CD4-positive, alpha-beta T cell treated with Interleukin-4 for 4 hours (primary cell): ENCODE measurements around the gene IRF5.
"Not testable (repeated sequence)": the region's sequence is repeated elsewhere in the genome, so short reads cannot be mapped to it uniquely, and the experiment has no call there.

ENCODE experiments used
- DNase-seq: peaks from one replicate; pipeline ENCODE4 v3.0.0-alpha.2; 2020

Gene IRF5

DNA sequence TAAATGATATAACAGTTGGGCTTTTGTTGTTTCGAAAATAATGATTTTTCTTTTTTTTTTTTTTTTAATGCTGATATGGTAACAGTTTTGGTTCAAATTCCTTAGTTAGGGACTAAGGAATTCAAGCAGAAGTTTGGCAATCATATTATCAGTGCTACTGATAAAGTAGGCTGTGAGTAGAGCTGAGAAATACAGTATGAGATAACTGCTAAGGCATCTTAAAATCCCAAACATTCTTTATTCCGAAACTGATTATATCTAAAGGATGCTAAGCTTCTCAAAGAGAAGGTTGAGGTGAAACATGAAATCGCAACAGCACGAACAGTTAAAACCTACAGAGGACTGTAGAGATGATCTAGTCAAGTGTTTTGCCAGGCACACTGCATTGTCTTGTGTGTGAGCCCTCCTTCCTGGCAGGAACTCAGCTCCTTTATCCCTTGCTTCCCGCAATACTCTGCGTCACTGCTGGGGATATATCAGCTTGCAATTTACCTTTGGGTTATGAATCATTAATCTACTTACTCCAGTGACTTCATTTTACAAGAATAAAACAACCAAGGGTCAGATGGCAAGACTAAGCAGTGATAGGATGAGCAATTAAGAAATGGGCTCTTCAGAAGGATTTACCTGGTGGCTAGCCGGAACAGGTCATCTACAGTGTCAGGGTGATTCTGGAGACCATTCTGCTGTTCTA lies 36.7 kb downstream of the IRF5 start:
- DNase-seq, result no peak

DNA sequence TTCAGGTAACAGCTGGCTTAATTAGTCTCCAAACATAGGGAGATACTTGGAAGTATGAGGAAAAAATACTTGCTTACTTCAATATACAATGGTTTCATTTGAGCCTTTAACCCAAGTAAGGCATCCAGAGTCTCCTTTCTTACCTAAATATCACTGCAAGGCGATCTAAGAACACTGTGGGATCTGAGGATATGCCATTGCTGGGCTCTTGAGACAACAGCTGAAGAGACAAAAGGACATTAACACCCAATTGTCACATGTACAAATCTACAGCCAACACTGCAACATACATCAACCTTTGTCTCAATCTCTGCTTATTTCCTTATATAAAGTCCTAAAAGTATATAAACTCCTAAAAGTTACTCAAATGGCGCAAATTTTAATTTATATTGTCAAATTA lies 44.4 kb downstream of the IRF5 start:
- no peak for DNase-seq

DNA sequence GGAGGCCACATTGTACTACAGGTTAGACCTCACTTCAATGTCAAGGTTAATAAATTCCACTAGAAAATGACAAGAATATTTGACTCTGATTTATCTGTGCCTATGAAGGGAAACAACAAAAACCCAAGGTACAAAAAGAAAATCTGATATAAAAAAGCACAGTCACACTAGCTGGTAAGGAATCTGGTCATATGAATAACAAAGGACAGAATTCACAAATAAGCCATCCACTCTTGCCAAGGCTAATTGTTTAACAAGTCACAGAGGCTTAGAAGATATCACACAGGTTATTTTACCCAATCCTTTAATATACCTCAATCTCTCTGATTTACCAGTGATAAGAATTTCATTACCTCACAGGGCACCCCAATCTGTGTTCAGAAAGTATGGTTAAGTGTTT lies 47.9 kb downstream of the IRF5 start:
- DNase-seq, result no peak

- no peak for DNase-seq
Observed at GRCh38 chr7:128986609-128987008, 48.9 kb downstream of the IRF5 start.

DNA sequence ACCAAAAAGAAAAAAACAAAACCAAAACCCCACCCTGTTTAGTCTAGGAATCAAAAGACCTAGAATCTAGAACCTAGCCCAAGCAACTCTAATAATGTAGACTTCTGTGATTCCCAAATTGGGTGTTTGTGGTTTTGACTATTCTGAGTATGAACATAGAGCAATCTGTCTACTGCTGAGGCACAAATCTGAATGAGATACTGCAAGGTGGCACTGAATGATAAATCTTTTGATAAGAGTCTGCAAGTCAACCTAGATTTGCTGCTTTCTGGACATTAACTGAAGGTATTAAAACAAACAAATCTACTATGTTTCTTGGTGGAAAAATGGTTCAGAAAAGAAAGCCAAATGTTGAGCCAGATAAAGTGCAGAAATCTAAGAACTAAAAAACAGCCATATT lies 50.6 kb downstream of the IRF5 start:
- DNase-seq, result no peak

- DNase-seq, result no peak
Observed at GRCh38 chr7:128989961-128990360, 52.2 kb downstream of the IRF5 start.

- no peak for DNase-seq
Observed at GRCh38 chr7:128993419-128993818, 55.7 kb downstream of the IRF5 start.

GRCh38 chr7:128994560-128994959 lies 56.8 kb downstream of the IRF5 start:
- not testable (repeated sequence) for DNase-seq

- no peak for DNase-seq
Observed at GRCh38 chr7:128997181-128997580, 59.5 kb downstream of the IRF5 start.
